Activated CD4-positive, CD25-positive, alpha-beta regulatory T cell (primary cell): ENCODE results near the gene MARCHF3.
A peak's percentile ranks its signal among the peaks of the same experiment; 100 is the strongest.
"Not testable (repeated sequence)": the region's sequence is repeated elsewhere in the genome, so short reads cannot be mapped to it uniquely, and the experiment has no call there.

Source experiments
- DNase-seq, 4 experiments: peaks; one replicate each; lab custom pipeline; 2025; lab: John Stamatoyannopoulos, UW

MARCHF3 gene

DNA sequence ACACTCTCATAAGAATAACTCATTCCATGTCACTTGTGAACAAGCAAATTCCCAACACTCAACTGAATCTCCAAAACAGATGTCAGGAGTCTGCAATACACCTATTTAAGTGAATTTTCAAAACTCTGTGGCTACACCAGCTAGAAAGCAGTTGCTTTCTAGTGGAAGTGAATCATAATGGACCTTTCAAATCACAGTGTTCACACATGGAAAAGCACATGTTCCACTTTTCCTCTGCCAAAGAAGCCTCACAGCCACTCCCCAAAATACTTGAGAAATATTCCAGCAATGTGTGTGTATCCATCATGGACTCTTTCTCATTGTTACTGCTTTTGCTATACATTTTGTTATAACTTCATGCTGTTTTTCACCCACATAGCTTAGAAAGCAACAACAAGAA is 17.4 kb downstream of the MARCHF3 start:
- DNase-seq, result no peak

DNA sequence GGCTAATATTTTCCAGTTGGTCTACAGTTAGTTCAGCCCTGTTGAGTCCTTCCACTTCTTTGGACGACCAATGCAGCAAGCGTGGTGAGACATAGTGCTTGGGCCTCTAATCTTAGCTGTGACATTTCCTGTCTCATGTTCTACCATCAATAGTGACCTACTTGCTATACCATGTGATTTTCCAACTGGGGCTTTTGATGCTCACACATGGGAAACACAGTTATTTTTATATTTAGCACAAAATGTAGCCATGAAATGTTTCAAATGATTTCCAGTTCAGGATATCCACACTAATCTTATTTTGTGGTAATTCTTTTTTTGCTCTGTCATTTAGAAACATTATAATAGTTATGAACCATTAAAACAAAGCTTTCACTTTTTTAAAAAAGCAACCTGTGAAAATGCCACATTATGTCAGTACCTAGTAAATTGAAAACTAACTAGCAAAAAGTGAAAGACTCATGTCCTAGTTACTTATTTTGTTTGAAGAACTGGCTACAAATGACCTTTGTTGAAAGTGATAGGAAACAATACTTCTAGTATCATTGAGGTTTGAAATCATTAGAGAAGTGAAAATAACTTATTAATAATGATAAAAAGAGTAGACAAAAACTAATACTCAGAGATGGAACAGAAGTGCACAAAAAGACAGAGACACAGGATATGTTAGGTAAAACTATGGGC is 18.3 kb downstream of the MARCHF3 start:
- no peak for DNase-seq

DNA sequence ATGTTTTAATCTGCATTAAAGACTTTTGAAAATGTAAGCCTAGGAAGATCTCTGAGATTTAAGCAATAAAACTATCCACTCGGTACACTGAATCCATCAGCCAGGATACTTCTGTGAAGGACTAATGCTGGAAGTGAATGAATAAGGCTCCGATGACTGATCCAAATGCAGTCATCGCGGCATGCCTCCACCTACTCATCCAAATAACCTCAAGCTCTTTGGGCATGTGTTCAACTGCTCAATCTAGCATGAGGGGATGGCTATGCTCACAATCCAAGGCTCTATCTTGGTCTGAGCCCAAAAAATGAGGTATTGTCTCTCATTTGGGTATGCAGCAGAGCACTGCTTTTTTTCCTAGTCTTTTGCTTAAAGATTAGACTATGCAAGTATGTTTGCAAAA is 19.2 kb downstream of the MARCHF3 start:
- no peak for DNase-seq

DNA sequence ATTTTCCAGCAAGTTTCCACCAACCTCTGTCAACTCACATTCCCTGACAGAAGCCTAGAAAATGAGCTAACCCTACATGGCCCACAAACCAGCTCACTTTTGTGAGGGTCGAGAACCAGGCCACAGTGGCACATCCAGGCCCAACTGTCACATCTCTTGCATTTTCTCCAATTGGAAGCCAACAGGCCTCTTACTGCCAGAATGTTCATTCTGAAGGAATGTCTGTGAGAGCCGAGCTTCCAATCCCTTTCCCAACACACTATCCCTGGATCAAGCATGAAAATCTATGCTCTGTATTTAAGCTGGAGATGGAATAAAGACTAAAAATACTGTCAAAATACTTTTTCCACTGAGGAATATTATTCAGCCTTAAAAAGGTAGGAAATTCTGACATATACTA is 20.0 kb downstream of the MARCHF3 start:
- DNase-seq, result no peak

DNA sequence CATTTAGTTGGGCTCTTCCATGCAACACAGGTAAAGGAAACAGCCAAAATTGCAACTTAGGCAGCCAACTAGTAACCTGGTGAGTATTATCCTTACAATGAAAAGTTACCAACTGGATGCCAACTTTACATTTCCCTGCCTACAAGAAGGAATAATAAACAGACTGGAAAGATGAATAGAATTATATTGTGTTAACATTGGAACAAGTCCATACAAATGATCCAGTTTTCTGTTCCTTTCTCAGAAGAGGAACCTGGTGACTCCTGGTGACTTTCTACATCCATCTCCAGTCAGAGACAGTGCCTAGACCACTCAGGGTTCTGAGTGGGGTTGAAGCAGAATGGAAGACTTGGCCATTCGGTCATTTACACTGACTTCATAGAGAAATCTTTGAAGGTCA is 20.6 kb downstream of the MARCHF3 start:
- DNase-seq, result no peak

DNA sequence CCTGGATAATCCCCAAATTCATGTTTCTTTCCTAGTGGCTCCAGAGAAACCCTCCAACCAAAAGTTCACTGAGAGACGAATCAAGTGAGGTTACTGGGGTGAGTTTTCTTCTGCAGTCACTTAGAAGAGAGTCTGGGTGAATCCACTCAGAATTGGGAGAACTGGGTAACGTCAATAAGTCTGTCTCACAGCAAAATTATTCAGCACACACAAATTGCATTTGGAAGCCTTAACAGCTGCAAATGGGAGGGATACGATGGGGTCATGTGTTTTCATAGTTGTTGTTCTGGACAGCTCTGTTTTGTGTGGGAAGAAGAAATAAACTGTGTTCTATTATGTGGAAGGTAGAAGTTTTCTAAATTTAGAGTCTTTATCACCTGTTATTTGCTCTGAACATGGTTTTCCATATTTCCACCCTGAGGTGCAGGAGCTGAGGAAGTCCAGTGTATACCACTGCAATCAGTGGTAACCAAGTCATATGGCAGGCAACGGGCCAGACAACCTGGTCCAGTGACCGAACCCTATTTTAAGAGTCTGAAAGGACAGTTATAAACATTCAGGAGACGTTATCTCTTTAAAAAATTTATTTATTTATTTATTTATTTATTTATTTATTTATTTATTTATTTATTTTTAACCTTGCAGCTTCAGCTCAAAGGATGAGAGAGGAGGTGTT is 21.9 kb downstream of the MARCHF3 start:
- DNase-seq, result no peak

DNA sequence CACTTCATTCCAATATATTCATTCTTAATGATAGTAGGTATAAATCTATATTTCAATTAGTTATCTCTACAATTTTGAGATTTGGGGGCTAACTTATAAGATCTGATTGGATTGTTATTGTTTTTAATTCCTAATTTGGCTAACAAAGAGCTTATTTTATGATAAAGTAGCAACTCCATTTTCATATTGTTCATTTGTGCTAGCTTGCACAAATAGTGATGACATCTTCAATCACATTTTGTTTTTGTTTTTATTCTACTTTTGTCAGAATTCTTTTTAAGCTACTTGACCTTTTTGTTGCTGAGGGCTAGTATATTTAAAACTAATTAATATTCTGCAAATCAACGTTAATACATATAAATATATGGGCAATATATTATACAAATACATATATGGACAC is 22.8 kb downstream of the MARCHF3 start:
- no peak for DNase-seq

DNA sequence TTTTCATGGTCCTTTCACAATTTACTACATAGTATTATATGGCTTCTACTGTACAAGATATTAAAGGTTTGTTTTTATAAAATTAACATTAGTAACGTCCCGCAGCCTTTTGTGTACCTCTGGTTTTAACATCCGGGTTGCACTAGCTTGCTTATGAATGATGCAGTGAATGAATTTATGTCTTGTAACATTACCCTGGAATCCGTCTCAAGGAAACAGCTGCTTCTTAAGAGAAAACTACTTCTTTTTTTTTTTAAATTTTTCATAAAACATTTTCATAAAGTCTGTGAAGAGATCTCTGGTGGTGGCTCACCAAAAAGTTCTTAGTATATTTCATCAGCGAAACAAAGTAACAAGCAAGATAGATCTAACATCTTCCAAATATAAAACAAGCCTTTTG is 23.6 kb downstream of the MARCHF3 start:
- DNase-seq, result no peak

DNA sequence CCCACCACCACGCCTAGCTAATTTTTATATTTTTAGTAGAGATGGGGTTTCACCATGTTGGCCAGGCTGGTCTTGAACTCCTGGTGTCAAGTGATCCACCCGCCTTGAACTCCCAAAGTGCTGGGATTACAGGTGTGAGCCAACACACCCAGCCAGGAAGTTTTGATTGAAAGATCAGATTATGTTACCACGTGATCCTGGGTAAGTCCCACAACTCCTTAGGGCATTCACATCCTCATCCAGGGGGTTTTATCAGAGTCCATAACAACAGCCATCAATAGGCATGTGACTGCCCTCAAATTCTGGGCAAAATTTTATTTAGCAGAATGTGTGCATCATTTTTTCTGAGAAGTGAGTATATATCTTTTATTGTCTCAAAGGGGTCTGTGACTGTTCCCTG is 25.1 kb downstream of the MARCHF3 start:
- not testable (repeated sequence) for DNase-seq

DNA sequence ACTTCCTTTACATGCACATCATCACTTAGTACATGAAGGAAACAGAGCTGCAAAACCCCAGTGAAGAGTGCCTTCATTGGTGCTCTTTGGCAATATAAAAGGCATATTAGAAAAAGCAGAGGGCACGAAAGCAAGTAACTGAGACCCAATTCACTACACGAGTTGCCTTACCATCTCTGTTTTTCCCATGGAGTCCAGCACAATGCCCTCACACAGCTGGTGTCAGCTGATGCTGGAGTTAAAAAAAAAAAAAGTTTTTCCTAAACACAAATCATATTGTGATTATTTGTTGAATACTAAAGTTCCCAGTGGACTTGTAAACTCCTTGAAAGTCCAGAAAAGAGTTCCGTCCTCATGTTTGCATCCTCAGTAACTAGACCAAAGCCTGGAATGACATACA is 25.6 kb downstream of the MARCHF3 start:
- no peak for DNase-seq

DNA sequence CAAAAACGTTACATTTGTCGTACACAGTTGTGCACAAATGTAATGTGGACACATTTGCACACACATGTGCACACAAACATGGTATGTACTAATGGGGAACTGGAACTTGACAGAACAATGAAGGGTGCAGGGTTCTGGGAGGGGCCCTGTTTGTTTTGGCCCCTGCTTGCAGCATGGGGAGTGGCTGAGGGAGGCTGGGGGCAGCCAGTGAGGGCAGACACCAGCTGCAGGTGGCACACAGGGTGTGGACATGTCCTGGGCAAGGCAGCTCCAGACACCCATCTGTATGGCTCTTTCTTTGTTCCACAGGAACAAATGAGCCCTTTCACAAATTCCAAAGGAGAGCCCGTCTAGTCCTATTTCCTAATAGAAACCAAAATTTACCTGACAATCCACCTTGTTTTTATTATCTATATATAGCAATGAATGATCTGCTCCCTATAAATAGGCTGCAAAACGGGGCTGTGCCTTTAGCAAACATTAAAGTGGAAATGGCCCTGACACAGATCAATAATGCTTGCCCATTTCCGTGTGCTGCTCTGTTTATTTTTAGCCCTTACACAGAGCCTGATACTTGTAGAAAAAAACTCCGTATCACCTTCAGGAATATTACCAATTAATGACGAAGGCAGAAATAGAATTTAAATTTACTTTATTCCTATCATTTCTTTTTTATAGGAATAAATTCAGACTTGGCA is 26.4 kb downstream of the MARCHF3 start:
- DNase-seq, result no peak

DNA sequence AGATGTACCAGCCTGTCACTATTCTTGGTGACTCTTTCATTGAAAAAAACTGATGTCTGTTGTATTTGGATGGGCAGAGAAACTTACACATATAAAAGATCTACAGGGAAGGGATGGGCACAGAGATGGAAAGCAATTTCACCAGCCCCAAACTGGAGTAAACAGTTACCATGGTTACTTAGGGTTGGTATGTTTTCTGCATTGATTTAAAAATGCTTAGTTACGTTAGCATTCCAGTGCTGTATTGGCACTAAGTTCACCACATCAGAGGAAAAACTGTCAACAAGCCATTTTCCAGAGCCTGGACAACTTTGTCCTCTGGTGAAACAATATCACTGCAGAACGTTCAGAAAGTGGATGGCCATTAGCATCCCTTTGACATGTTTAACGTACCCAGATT is 28.0 kb downstream of the MARCHF3 start:
- DNase-seq, result no peak

DNA sequence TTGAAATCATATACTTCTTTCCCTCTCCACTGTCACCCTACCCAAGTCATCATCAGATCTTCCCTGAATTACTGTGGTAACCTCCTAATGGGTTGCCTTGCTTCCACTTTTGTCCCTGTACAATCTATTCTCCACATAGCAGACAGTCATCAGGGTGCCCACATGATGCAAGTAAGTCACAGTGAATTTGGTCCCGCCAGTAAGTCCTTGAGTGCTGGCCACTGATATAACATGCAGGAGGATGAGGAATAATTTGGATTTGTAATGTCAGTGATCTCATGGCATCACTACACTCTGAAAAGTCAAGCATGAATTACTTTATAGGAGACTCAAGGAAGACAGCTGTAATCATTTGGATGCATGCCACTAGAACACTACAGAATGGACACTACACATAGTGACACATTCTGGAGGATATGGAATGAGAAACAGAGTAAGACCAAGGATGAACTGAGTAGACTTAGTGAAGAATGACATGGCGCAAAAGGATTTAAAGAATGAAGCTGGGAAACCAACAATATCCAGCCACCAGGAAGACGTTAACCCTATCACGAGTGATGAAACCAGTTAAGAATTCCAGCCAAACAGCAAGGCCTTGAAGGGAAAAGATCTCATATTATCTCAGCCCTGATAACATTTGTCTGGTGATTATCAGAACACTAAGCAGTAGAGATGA is 28.6 kb downstream of the MARCHF3 start:
- DNase-seq, result no peak

DNA sequence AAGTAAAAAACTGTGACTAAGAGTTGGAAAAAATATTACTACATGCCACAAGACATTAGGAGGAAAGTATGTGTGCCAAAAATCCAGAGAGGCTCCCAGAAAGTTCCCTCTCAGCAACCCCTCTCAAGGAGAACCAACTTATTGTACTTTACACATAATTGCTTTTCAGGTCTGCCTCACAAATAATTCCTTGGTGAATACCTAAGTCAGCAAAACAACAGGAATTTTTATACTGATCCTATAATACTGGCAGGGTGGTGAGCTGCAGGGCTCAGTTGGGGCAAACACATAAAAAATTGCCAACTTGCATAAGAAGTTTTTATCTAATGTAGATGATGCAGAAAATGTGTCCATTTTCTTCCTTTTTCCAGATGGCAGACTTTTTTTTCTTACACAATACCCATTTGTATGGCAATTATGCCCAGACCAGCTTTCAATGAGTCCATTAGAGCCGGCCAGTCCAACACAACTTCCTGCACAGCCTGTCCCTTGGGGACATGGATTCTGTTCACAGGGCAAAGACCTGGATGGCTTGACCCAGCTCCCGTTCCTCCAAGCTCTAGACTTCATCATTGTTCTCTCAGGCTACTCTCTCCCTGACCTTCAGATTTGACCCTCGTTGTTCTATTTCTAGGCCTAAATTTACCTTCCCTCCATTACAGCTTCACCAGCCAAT is 31.3 kb downstream of the MARCHF3 start:
- DNase-seq, result no peak

DNA sequence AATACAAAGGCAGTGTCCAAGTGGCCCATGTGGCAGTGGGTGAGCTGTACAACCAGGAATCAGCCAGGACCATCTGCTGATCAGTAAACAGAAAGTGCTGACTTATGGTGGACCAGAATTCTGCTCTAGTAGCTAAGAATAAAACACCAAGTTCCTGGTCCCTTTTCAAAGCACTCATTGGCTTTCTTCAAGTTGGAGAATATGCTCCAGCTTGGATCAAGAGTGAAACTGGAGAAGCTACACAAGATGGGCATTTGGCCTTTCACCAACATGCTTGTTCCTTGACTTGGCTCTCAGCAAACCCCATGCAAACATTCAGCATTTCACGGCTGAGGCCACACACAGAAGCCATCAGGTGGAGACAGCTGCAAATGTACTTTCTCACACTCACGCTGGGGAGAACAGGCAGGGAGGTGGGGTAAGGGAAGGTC is 32.1 kb downstream of the MARCHF3 start:
- no peak for DNase-seq

DNA sequence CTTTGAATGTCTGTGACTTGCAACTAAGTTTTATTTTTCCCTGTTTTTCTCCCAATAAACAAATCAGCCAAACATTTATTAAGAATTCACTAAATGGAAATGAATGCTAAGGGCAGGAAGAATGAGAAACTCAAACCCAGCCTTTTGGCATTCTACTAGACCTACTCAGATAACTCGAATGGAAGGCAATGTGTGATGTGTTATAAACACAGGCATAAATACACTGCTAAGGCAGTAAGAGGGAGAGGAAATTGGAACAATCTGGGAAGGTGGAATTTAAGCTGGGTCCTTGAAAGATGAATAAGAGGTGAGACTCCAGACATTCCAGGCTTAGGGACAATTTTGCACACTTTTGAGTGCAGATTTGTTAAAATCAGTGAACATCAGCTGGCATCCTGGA is 34.7 kb downstream of the MARCHF3 start:
- DNase-seq, result no peak

DNA sequence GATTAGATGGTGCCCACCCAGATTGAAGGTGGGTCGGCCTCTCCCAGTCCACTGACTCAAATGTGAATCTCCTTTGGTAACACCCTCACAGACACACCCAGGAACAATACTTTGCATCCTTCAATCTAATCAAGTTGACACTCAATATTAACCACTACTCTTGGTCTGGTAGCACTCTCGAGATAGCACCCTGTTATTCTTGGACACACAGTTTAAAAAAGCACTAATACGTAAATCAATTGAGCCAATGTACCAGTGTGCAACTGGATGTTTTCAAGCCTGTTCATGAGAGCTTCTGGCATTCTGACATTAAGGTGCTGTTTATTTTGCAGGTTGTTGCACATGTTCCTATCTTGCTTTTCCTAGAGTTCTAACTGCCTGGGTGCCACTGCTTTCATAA is 35.3 kb downstream of the MARCHF3 start:
- no peak for DNase-seq

DNA sequence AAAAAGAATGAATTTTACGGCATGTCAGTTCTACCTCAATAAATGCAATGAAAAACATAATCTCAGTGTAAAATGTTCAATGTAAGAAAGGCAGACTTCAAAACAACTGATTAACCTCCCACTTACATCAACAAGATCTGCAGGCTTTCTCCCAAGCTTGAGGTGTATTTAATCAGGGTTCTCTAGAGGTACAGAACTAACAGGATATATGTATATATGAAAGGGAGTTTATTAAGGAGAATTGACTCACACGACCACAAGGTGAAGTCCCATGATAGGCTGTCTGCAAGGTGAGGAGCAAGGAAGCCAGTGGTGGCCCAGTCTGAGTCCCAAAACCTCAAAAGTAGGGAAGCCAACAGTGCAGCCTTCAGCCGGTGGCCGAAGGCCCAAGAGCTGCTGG is 35.9 kb downstream of the MARCHF3 start:
- no peak for DNase-seq

DNA sequence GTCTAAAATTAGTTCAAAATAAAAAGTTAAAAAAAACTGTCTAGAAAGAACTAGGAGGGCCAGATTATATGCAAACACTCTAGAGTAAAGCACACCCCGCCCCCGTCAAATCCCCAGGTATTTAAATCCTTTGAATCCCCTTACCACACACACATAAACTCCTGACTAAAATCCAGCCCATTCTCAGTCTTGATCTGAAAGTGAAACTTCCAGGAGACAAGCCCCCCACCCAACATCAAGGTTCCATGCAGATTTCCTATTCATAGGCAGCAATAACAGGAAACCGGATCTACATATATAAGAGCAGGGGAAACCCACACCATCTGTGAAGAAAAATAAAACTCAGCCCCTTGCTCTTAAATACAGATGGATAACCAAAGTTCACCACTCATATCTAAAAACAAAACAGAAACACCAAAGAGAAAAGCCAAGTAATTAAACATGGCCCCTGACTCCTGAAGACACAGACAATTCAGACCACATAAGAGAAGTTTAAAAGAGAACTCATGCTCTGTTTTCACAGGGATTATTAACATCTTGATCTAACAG is 42.3 kb downstream of the MARCHF3 start:
- peak in 1 of 4 experiments; percentile 11 for DNase-seq

DNA sequence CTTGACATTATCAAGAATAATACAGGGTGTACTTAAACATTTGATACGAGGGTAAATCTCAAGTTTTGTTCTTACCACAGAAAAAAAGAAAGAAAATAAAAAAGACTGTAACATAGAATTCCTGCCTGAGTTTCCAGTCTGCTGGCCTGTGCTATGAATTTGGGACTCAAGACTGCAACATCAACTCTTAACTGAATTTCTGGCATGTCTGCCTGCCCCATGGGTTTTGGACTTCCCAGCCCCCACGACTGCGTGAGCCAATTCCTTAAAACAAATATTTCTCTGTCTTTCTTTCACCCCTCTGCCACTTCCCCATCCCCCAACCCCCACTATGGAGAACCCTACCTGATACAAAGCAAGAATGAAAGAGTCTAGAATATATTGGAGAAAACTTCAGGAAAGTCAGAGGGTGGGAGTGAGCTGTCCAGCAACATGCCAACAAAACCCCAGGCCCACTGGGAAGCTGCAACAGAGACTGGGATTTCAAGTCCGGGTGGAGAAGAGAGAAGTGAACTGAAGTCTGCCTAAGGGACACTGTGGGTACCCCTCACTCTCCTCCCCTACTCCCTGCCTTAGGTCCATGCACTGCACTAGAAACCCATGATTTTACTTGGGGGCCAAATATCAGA is 43.0 kb downstream of the MARCHF3 start:
- no peak for DNase-seq

DNA sequence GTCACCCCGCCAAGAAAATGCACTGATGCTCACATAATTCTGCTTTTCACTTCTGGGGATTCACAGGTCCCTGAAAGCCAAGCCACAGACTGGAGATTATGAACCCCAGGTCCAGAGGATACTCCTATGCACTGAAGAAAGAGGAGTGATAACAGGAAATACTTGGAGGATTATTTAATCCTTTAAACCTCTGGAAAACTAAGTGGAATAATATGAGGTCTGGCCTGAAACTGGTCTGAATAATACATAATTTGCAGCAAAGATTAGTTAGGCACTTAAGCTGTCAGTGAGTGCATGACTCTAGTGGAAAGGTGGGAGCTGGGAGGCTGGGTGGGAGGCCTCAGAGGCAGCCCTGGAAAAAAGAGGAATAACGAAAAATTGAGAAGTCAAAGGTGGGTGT is 45.7 kb downstream of the MARCHF3 start:
- no peak for DNase-seq
